GOT3 (cell line): Measurements from ENCODE around the gene PPP6R3.
"Not testable (repeated sequence)": the region's sequence is repeated elsewhere in the genome, so short reads cannot be mapped to it uniquely, and the experiment has no call there.

Source experiments
- DNase-seq: peaks from one replicate; lab custom pipeline; 2025; ENCODE audit warnings: mixed read lengths; lab: John Stamatoyannopoulos, UW

The PPP6R3 gene

GRCh38 chr11:68609761-68610160, 149.2 kb downstream of the PPP6R3 start:
- no peak for DNase-seq

- DNase-seq = no peak
Observed at GRCh38 chr11:68610452-68611116, 150.0 kb downstream of the PPP6R3 start.

- no peak for DNase-seq
Observed at GRCh38 chr11:68615657-68616056, 155.1 kb downstream of the PPP6R3 start.

- no peak for DNase-seq
Observed at GRCh38 chr11:68617925-68618809, 157.6 kb downstream of the PPP6R3 start.

- DNase-seq = no peak
Observed at GRCh38 chr11:68621826-68622225, 161.3 kb downstream of the PPP6R3 start.

- DNase-seq = not testable (repeated sequence)
Observed at GRCh38 chr11:68623706-68624105, 163.2 kb downstream of the PPP6R3 start.

- DNase-seq = not testable (repeated sequence)
Observed at GRCh38 chr11:68625069-68625468, 164.5 kb downstream of the PPP6R3 start.

- not testable (repeated sequence) for DNase-seq
Observed at GRCh38 chr11:68626236-68626635, 165.7 kb downstream of the PPP6R3 start.

- DNase-seq = not testable (repeated sequence)
Observed at GRCh38 chr11:68628837-68629236, 168.3 kb downstream of the PPP6R3 start.

GRCh38 chr11:68632375-68632774, 171.8 kb downstream of the PPP6R3 start:
- DNase-seq = not testable (repeated sequence)

- DNase-seq = no peak
Observed at GRCh38 chr11:68632802-68633201, 172.2 kb downstream of the PPP6R3 start.

- DNase-seq = not testable (repeated sequence)
Observed at GRCh38 chr11:68634606-68635005, 174.1 kb downstream of the PPP6R3 start.

GRCh38 chr11:68635172-68635571, 174.6 kb downstream of the PPP6R3 start:
- not testable (repeated sequence) for DNase-seq

- not testable (repeated sequence) for DNase-seq
Observed at GRCh38 chr11:68635883-68636282, 175.3 kb downstream of the PPP6R3 start.

- not testable (repeated sequence) for DNase-seq
Observed at GRCh38 chr11:68639322-68639721, 178.8 kb downstream of the PPP6R3 start.

- no peak for DNase-seq
Observed at GRCh38 chr11:68641880-68642279, 181.3 kb downstream of the PPP6R3 start.

GRCh38 chr11:68643585-68643984, 183.0 kb downstream of the PPP6R3 start:
- no peak for DNase-seq

- DNase-seq = no peak
Observed at GRCh38 chr11:68646832-68647231, 186.3 kb downstream of the PPP6R3 start.

GRCh38 chr11:68649851-68650555, 189.5 kb downstream of the PPP6R3 start:
- no peak for DNase-seq

GRCh38 chr11:68650801-68651200, 190.2 kb downstream of the PPP6R3 start:
- DNase-seq = no peak

GRCh38 chr11:68651208-68651984, 190.8 kb downstream of the PPP6R3 start:
- no peak for DNase-seq
